ENCODE results near the gene NUCB1. TPM values are rescaled to one million over a fixed set of nuclear protein-coding genes. Genes with fewer than 3 reads are reported as not detected.

The NUCB1 gene
- total and polyA plus RNA-seq, 9 of the 15 experiments (the other 6 are each of a cell fraction or from before 2014, with no cell fraction given), result 3.1 to 153 (median 71.7) TPM

- TF ChIP-seq ZNF318 (IDR thresholded peaks at IDR 0.05; ENCODE audit: borderline replicate concordance in 1 of 2, low read depth in 1 of 2), result peak in 1 of 2 experiments; percentile 98; a peak in 2 of 4 replicates
- peak; percentile 84; the same call in 1 of the 2 replicates for TF ChIP-seq SMARCC2 (IDR thresholded peaks at IDR 0.05; ENCODE audit: low read depth)
- peak; percentile 5; the same call in 1 of the 2 replicates for TF ChIP-seq MXI1 (IDR thresholded peaks at IDR 0.05; ENCODE audit: low read depth, low read length)
- peak; percentile 72 to 85 for TF ChIP-seq MNT (conservative IDR thresholded peaks at IDR 0.05)
- TF ChIP-seq EP300 (IDR thresholded peaks at IDR 0.05; ENCODE audit: low read length), result peak; percentile 76; the same call in 1 of the 2 replicates
- 0 out of 2 replicates have a peak, but pooled peaks have one; percentile 48 for TF ChIP-seq ZNF324 (CRISPR knock-in tag; IDR thresholded peaks at IDR 0.05)
- 0 out of 2 replicates have a peak, but pooled peaks have one; percentile 9 for TF ChIP-seq NFXL1 (CRISPR knock-in tag; IDR thresholded peaks at IDR 0.05)
- TF ChIP-seq SUPT5H (IDR thresholded peaks at IDR 0.05), result peak; percentile 77
- peak; percentile 83 for TF ChIP-seq HDAC3 (IDR thresholded peaks at IDR 0.05; ENCODE audit: borderline replicate concordance, partially characterized antibody)
- 0 out of 2 replicates have a peak, but pooled peaks have one; percentile 8 for TF ChIP-seq SMARCA5 (IDR thresholded peaks at IDR 0.05)
- peak; percentile 5; the same call in 1 of the 2 replicates for TF ChIP-seq ZFP30 (CRISPR knock-in tag; IDR thresholded peaks at IDR 0.05; ENCODE audit: borderline replicate concordance)
- TF ChIP-seq POLR2B (IDR thresholded peaks at IDR 0.05; ENCODE audit: low read depth, partially characterized antibody), result peak; percentile 88
- peak; percentile 48; the same call in 1 of the 2 replicates for TF ChIP-seq STAT5A (IDR thresholded peaks at IDR 0.05; ENCODE audit: borderline replicate concordance, low read length)
Measured at GRCh38 chr19:48876043-48876981, 23.8 kb upstream of the NUCB1 start (continued).
